H9 (cell line): ENCODE data around the gene NUTM2B. TPM values are rescaled to one million over a fixed set of nuclear protein-coding genes. Genes with fewer than 3 reads are reported as not detected.
"Not testable (repeated sequence)": the region's sequence is repeated elsewhere in the genome, so short reads cannot be mapped to it uniquely, and the experiment has no call there.

Source experiments
- DNase-seq: peaks from one replicate; pipeline ENCODE4 v3.0.0-alpha.2; 2017
- H2AFZ ChIP-seq: one replicate; pipeline ENCODE4 v1.6.1; 2013; ENCODE audit warnings: mild to moderate bottlenecking, low read length, control low read depth, moderate library complexity
- H2AK5ac ChIP-seq: 2 replicates; pipeline ENCODE4 v1.6.1; 2013; ENCODE audit warnings: low read length, control low read depth, mixed read lengths; ENCODE audit not compliant: insufficient read length
- H2BK120ac ChIP-seq: one replicate; pipeline ENCODE4 v1.6.1; 2013; ENCODE audit warnings: low read depth, mild to moderate bottlenecking, low read length, control low read depth, inconsistent platforms; ENCODE audit not compliant: poor library complexity, severe bottlenecking
- H2BK12ac ChIP-seq: 2 replicates; pipeline ENCODE4 v1.6.1; 2013; ENCODE audit warnings: low read length, control low read depth, mixed read lengths, low read depth; ENCODE audit not compliant: insufficient read length
- H2BK15ac ChIP-seq: 2 replicates; pipeline ENCODE4 v1.6.1; 2013; ENCODE audit warnings: low read depth, low read length, control low read depth
- H2BK20ac ChIP-seq: one replicate; pipeline ENCODE4 v1.6.1; 2013; ENCODE audit warnings: low read depth, mild to moderate bottlenecking, low read length, control low read depth, inconsistent platforms; ENCODE audit not compliant: poor library complexity, severe bottlenecking
- H2BK5ac ChIP-seq: 2 replicates; pipeline ENCODE4 v1.6.1; 2013; ENCODE audit warnings: low read length, control low read depth, mixed read lengths; ENCODE audit not compliant: insufficient read length
- H3K14ac ChIP-seq: 2 replicates; pipeline ENCODE4 v1.6.1; 2013; ENCODE audit warnings: low read length, control low read depth; ENCODE audit not compliant: insufficient read depth
- H3K18ac ChIP-seq: 2 replicates; pipeline ENCODE4 v1.6.1; 2013; ENCODE audit warnings: low read depth, mild to moderate bottlenecking, mixed read lengths, low read length, control low read depth; ENCODE audit not compliant: insufficient read length
- H3K23ac ChIP-seq: 2 replicates; pipeline ENCODE4 v1.6.1; 2013; ENCODE audit warnings: low read length, control low read depth, mixed read lengths, low read depth; ENCODE audit not compliant: insufficient read length
- H3K23me2 ChIP-seq: 2 replicates; pipeline ENCODE4 v1.6.1; 2013; ENCODE audit warnings: low read depth, mild to moderate bottlenecking, mixed read lengths, low read length, control low read depth; ENCODE audit not compliant: insufficient read length, poor library complexity, severe bottlenecking
- H3K27ac ChIP-seq: 2 replicates; pipeline ENCODE4 v1.5.1; 2013; ENCODE audit warnings: low read length, control low read depth, mixed read lengths, low read depth; ENCODE audit not compliant: insufficient read length
- H3K27me3 ChIP-seq: 2 replicates; pipeline ENCODE4 v1.6.1; 2013; ENCODE audit warnings: low read length, control low read depth, inconsistent platforms; ENCODE audit not compliant: insufficient read depth
- H3K4ac ChIP-seq: 2 replicates; pipeline ENCODE4 v1.6.1; 2013; ENCODE audit warnings: low read depth, mild to moderate bottlenecking, control low read depth, inconsistent platforms, low read length, moderate library complexity
- H3K4me1 ChIP-seq: 2 replicates; pipeline ENCODE4 v1.6.1; 2013; ENCODE audit warnings: low read length, control low read depth, inconsistent platforms; ENCODE audit not compliant: insufficient read depth
- H3K4me2 ChIP-seq: 2 replicates; pipeline ENCODE4 v1.6.1; 2013; ENCODE audit warnings: low read length, control low read depth, mixed read lengths; ENCODE audit not compliant: insufficient read length, insufficient read depth
- H3K56ac ChIP-seq: 2 replicates; pipeline ENCODE4 v1.6.1; 2013; ENCODE audit warnings: low read depth, mild to moderate bottlenecking, mixed read lengths, low read length, control low read depth; ENCODE audit not compliant: insufficient read length
- H3K79me1 ChIP-seq: 2 replicates; pipeline ENCODE4 v1.6.1; 2013; ENCODE audit warnings: low read depth, mild to moderate bottlenecking, moderate library complexity, low read length, control low read depth, inconsistent platforms; ENCODE audit not compliant: insufficient read depth, poor library complexity, severe bottlenecking
- H3K79me2 ChIP-seq: 2 replicates; pipeline ENCODE4 v1.6.1; 2013; ENCODE audit warnings: low read length, control low read depth, inconsistent platforms; ENCODE audit not compliant: insufficient read depth
- H3K9ac ChIP-seq: 2 replicates; pipeline ENCODE4 v1.6.1; 2013; ENCODE audit warnings: low read length, control low read depth, mixed read lengths; ENCODE audit not compliant: insufficient read length; ENCODE audit errors: extremely low read depth
- H3K9me3 ChIP-seq: one replicate; pipeline ENCODE4 v1.6.1; 2013; ENCODE audit warnings: low read depth, low read length, inconsistent platforms; ENCODE audit not compliant: control insufficient read depth
- H3T11ph ChIP-seq: one replicate; pipeline ENCODE4 v1.6.1; 2013; ENCODE audit warnings: mild to moderate bottlenecking, low read length, control low read depth, inconsistent platforms
- H4K20me1 ChIP-seq: one replicate; pipeline ENCODE4 v1.6.1; 2013; ENCODE audit not compliant: control insufficient read depth, insufficient read length, insufficient read depth
- H4K5ac ChIP-seq: 2 replicates; pipeline ENCODE4 v1.6.1; 2013; ENCODE audit warnings: low read depth, mild to moderate bottlenecking, mixed read lengths, low read length, control low read depth; ENCODE audit not compliant: insufficient read length
- H4K8ac ChIP-seq: replicated peaks from 2 replicates; pipeline ENCODE4 v1.6.1; 2013; ENCODE audit warnings: low read length, control low read depth, mixed read lengths, low read depth; ENCODE audit not compliant: insufficient read length
- H4K91ac ChIP-seq: 2 replicates; pipeline ENCODE4 v1.6.1; 2013; ENCODE audit warnings: low read depth, mild to moderate bottlenecking, moderate library complexity, mixed read lengths, low read length, control low read depth; ENCODE audit not compliant: insufficient read length
- H3K27ac Mint-ChIP-seq, 3 experiments: 2 replicates in 2 of 3; 3 replicates in 1 of 3; pipeline ENCODE4 v1.8.0; 2020 to 2021; ENCODE audit warnings: mixed read lengths in 3 of 3, mild to moderate bottlenecking in 1 of 3, moderate library complexity in 1 of 3
- H3K27me3 Mint-ChIP-seq: 2 replicates; pipeline ENCODE4 v1.8.0; 2021; ENCODE audit warnings: low read depth, mild to moderate bottlenecking, moderate library complexity, mixed read lengths
- H3K36me3 Mint-ChIP-seq, 3 experiments: 2 replicates in 2 of 3; 3 replicates in 1 of 3; pipeline ENCODE4 v1.8.0; 2020 to 2021; ENCODE audit warnings: low read depth in 3 of 3, mixed read lengths in 3 of 3; ENCODE audit not compliant: insufficient read depth in 1 of 3
- H3K4me1 Mint-ChIP-seq, 2 experiments: 2 replicates each; pipeline ENCODE4 v1.8.0; 2020; ENCODE audit warnings: mixed read lengths in 2 of 2
- H3K4me3 Mint-ChIP-seq, 2 experiments: 2 replicates in 1 of 2; 3 replicates in 1 of 2; pipeline ENCODE4 v1.8.0; 2020 to 2021; ENCODE audit warnings: mild to moderate bottlenecking in 2 of 2, mixed read lengths in 2 of 2, moderate library complexity in 1 of 2
- H3K9me3 Mint-ChIP-seq, 2 experiments: 2 replicates in 1 of 2; 3 replicates in 1 of 2; pipeline ENCODE4 v1.8.0; 2020; ENCODE audit warnings: mild to moderate bottlenecking in 2 of 2, mixed read lengths in 2 of 2, moderate library complexity in 1 of 2
- WGBS: extraction: QIAGEN DNeasy Blood & Tissue Kit; methylation state at CpG from one replicate; pipeline ENCODE4 v1.1.7; 2013; ENCODE audit warnings: missing lambda C conversion rate, low lambda C conversion rate, mixed read lengths; ENCODE audit not compliant: insufficient read length; ENCODE audit errors: extremely low coverage; 5-methylcytosine and 5-hydroxymethylcytosine counted together
- total RNA-seq: library from RNA; stranded (reverse); gene quantifications from 2 replicates; pipeline ENCODE4 v1.2.1, GENCODE V29; 2021

The NUTM2B gene
- total RNA-seq, 1 experiment from 2014 or later = 0.46 TPM

- H3K14ac ChIP-seq, H3K23me2 ChIP-seq, H3K27ac ChIP-seq, H3K27me3 ChIP-seq, H3K9me3 ChIP-seq, H2AFZ ChIP-seq, H3K4ac ChIP-seq, H4K5ac ChIP-seq, H2BK20ac ChIP-seq, H3K79me1 ChIP-seq, DNase-seq, H3K27ac Mint-ChIP-seq, H3K9ac ChIP-seq, H4K91ac ChIP-seq, H3K4me1 Mint-ChIP-seq, H3K9me3 Mint-ChIP-seq, H4K20me1 ChIP-seq, H4K8ac ChIP-seq, H3K56ac ChIP-seq, H2BK12ac ChIP-seq, H3K27me3 Mint-ChIP-seq, H3K18ac ChIP-seq, H2BK120ac ChIP-seq, H2BK15ac ChIP-seq, H3T11ph ChIP-seq, H3K4me2 ChIP-seq, H3K79me2 ChIP-seq, H3K4me1 ChIP-seq, H2AK5ac ChIP-seq, H3K4me3 Mint-ChIP-seq, H3K23ac ChIP-seq, H2BK5ac ChIP-seq: not testable (repeated sequence)
- peaks cover 17 to 21% (median 20%) of the 10 kb centered on the region in 3 experiments; a peak in 6 of 7 replicates for H3K36me3 Mint-ChIP-seq
- WGBS = no CpG with 5 or more reads among the region's 7 CpGs
Measured at GRCh38 chr10:79744844-79745243, 41.8 kb downstream of the NUTM2B start.

GRCh38 chr10:79748510-79748909 is 45.5 kb downstream of the NUTM2B start:
- H3K9me3 Mint-ChIP-seq, H2BK20ac ChIP-seq, H2BK120ac ChIP-seq, H4K8ac ChIP-seq, H3K4ac ChIP-seq, H3K27ac ChIP-seq, H4K5ac ChIP-seq, H4K91ac ChIP-seq, H4K20me1 ChIP-seq, H2AK5ac ChIP-seq, H3K9ac ChIP-seq, H3K4me3 Mint-ChIP-seq, H3K4me2 ChIP-seq, H3K23me2 ChIP-seq, H3T11ph ChIP-seq, H3K23ac ChIP-seq, H3K79me1 ChIP-seq, H3K27ac Mint-ChIP-seq, H2BK5ac ChIP-seq, H3K27me3 ChIP-seq, H2AFZ ChIP-seq, H2BK15ac ChIP-seq, H3K79me2 ChIP-seq, H3K14ac ChIP-seq, H3K4me1 ChIP-seq, H2BK12ac ChIP-seq, H3K18ac ChIP-seq, H3K9me3 ChIP-seq, H3K27me3 Mint-ChIP-seq, DNase-seq, H3K56ac ChIP-seq: not testable (repeated sequence)
- Mint-ChIP-seq H3K4me1 (peaks cover 6 to 11% of the 10 kb centered on the region in 2 experiments), H3K36me3 (peaks cover 11 to 16% (median 15%) of the 10 kb centered on the region in 3 experiments; a peak in 6 of 7 replicates)
- WGBS = no CpG with 5 or more reads among the region's 2 CpGs
